ENCODE measurements around the gene PSMF1. TPM values are rescaled to one million over a fixed set of nuclear protein-coding genes. Genes with fewer than 3 reads are reported as not detected.

The PSMF1 gene
- total RNA-seq, 3 donors from 2014 or later: 113 to 118 (median 117) TPM

DNA sequence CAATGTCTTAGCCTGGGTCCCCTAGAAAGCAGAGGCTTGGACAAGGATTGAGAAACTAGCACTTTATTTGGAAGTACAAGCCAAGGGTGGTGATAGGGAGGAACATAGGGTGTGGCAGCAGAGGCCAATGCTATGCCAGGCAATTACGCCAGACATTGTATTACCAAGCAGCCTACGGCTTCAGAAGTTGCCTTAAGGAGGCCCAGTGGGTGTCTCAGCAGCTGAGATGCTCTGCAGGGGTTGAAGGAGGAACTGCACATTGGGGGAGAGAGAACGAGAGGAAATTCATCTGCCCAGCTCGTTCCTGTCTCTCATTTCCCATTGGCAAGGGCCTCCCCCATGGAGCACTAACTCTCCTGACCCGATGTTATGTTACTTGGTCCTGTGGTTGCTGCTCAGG, 85.7 kb downstream of the PSMF1 start:
- no peak overlapping the region for H3K4me3 ChIP-seq
- no peaks in the 10 kb centered on the region for H3K9me3 ChIP-seq
- H3K4me1 ChIP-seq (ENCODE audit: low read depth): peaks cover 9% of the 10 kb centered on the region
- intact Hi-C loops (cut with DNase I, micrococcal nuclease): no loop called here
- TF ChIP-seq, protein P1, sequence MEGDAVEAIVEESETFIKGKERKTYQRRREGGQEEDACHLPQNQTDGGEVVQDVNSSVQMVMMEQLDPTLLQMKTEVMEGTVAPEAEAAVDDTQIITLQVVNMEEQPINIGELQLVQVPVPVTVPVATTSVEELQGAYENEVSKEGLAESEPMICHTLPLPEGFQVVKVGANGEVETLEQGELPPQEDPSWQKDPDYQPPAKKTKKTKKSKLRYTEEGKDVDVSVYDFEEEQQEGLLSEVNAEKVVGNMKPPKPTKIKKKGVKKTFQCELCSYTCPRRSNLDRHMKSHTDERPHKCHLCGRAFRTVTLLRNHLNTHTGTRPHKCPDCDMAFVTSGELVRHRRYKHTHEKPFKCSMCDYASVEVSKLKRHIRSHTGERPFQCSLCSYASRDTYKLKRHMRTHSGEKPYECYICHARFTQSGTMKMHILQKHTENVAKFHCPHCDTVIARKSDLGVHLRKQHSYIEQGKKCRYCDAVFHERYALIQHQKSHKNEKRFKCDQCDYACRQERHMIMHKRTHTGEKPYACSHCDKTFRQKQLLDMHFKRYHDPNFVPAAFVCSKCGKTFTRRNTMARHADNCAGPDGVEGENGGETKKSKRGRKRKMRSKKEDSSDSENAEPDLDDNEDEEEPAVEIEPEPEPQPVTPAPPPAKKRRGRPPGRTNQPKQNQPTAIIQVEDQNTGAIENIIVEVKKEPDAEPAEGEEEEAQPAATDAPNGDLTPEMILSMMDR (IDR thresholded peaks at IDR 0.05): no peak
- DNase-seq: no peak
- ATAC-seq: peak; percentile 90
- no peaks in the 10 kb centered on the region for H3K36me3 ChIP-seq (ENCODE audit: low read depth)

DNA sequence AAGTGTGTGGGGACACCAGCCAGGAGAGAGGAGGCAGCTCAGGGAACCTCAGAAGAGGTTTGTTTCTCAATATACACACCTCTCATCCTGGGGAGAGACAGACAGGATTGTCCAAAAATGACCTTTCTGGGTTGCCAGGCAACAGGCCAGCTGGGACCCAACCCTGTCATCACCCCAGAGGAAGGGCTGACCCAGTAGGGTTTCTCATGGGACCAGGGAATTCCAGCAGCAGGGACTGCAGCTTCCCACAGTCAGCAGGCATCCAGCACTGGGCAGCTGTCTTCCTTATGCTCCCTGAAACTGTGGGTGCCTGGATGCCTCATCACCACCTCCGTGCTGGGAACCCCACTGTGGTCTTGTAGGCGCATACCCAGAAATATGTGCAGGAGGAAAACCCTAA, 86.2 kb downstream of the PSMF1 start:
- no peaks in the 10 kb centered on the region for H3K9me3 ChIP-seq
- peaks cover 9% of the 10 kb centered on the region for H3K4me1 ChIP-seq (ENCODE audit: low read depth)
- H3K36me3 ChIP-seq (ENCODE audit: low read depth): no peaks in the 10 kb centered on the region
- ATAC-seq (no peak), DNase-seq (no peak)
- no peak overlapping the region for H3K4me3 ChIP-seq
- TF ChIP-seq, protein P1 (IDR thresholded peaks at IDR 0.05): no peak
- intact Hi-C loops (cut with DNase I, micrococcal nuclease): no loop called here

DNA sequence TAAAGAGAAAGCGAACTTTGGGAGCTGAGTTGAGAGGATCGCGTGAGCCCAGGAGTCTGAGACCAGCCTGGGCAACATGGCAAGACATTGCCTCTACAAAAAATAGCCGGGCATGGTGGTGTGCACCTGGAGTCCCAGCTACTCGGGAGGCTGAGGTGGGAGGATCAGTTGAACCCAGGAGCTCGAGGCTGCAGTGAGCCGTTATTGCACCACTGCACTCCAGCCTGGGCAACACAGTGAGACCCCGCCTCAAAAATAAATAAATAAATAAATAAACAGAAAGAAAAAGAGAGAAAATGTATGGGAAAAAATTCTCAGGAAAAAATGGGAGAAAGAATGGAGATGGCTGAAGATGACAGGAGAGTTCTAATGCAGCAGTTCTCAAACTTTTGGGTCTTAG, 87.4 kb downstream of the PSMF1 start:
- TF ChIP-seq, protein P1 (IDR thresholded peaks at IDR 0.05): no peak
- H3K9me3 ChIP-seq: no peaks in the 10 kb centered on the region
- intact Hi-C loops (cut with DNase I, micrococcal nuclease): no loop called here
- H3K36me3 ChIP-seq (ENCODE audit: low read depth): no peaks in the 10 kb centered on the region
- H3K4me3 ChIP-seq: no peak overlapping the region
- DNase-seq: no peak
- no peak for ATAC-seq
- peaks cover 9% of the 10 kb centered on the region for H3K4me1 ChIP-seq (ENCODE audit: low read depth)

DNA sequence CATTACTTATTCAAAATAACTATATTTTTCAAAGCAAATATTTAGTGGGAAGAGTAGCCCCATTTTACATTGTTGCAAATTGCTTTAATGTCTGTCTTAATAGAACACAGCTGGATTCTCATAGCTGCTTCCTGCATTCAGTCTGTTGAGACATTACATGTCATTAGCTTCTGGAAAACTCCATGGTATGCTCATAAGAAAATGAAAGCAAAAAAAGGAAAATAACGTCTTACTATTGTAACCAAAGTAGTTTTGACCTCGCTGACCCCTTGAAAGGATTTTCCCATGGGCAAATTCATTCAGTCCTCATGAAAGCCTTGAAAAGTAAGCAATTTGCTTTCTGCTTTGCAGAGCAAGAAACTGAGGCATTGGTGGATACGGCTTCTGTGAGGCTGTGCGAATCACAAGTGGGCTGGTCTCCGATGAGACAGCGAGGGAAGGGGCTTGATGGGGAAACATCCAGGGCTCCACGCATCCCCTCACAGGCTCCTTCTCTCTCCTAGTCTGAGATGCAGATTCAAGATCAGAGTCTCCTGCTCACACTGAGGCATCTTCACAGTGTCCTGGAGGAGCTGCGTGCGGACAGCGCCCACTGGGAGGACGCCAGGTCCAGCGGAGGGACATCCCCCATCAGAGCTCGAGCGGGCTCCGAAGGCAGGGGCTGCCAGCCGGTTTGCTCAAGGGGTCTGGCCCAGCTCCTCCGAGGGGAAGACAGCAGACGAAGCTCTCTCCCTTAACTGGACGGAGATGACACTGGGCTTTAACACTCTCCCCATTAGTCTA, 88.2 kb downstream of the PSMF1 start:
- intact Hi-C loops (cut with DNase I, micrococcal nuclease): no loop called here
- no peaks in the 10 kb centered on the region for H3K36me3 ChIP-seq (ENCODE audit: low read depth)
- no peak for ATAC-seq
- no peak overlapping the region for H3K4me3 ChIP-seq
- no peaks in the 10 kb centered on the region for H3K9me3 ChIP-seq
- H3K4me1 ChIP-seq (ENCODE audit: low read depth): peaks cover 9% of the 10 kb centered on the region
- DNase-seq: no peak
- TF ChIP-seq, protein P1 (IDR thresholded peaks at IDR 0.05): no peak

DNA sequence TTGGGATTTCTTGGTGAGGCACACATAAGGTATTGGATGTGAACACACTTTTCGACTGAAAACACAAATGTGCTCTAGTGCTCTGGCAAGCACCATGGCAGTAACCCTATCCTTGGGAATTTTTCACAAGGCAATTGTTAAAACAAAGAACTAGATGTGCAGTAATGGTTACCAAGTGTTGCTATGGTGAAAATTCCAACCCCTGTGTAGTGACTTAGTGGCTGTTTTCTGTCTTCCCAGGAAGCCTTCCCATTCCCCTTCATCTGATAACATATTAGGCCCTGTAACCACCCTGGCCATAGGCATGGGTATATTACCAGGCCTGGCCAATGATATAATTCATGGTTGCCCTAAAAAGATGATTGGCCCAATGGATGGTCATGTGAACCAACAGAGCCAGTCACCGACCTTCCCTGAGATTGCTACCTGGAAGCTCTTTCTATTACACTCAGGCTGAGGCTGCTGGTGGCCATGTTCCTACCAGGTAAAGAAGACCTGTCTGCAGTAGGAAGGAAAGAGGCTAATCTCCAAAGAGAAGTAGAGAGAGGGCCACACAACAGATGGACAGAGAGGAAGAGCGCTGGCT, 89.0 kb downstream of the PSMF1 start:
- no peaks in the 10 kb centered on the region for H3K36me3 ChIP-seq (ENCODE audit: low read depth)
- no peaks in the 10 kb centered on the region for H3K9me3 ChIP-seq
- H3K4me1 ChIP-seq (ENCODE audit: low read depth): peaks cover 9% of the 10 kb centered on the region
- TF ChIP-seq, protein P1 (IDR thresholded peaks at IDR 0.05): no peak
- H3K4me3 ChIP-seq: no peak overlapping the region
- intact Hi-C loops (cut with DNase I, micrococcal nuclease): no loop called here
- DNase-seq (no peak), ATAC-seq (no peak)
